Endodermal cell (in vitro differentiated cells): ENCODE data around the gene ADAMTS12. TPM values are rescaled to one million over a fixed set of nuclear protein-coding genes. Genes with fewer than 3 reads are reported as not detected.

Experiments
- DNase-seq: peaks from one replicate; pipeline ENCODE4 v3.0.0-alpha.2; 2017
- H3K27ac ChIP-seq: 2 replicates; pipeline ENCODE4 v1.5.1; 2013; ENCODE audit warnings: mild to moderate bottlenecking, low read depth, low read length, moderate library complexity
- H3K27me3 ChIP-seq: 2 replicates; pipeline ENCODE4 v1.6.1; 2013; ENCODE audit warnings: mild to moderate bottlenecking, low read length, moderate library complexity; ENCODE audit not compliant: insufficient read depth, control insufficient read depth, poor library complexity, severe bottlenecking
- H3K36me3 ChIP-seq: 2 replicates; pipeline ENCODE4 v1.7.0; 2013; ENCODE audit warnings: mild to moderate bottlenecking, low read length, moderate library complexity; ENCODE audit not compliant: control insufficient read depth, insufficient read depth
- H3K4me1 ChIP-seq: one replicate; pipeline ENCODE4 v1.7.0; 2013; ENCODE audit warnings: low read length; ENCODE audit not compliant: control insufficient read depth, insufficient read depth
- H3K4me3 ChIP-seq: 2 replicates; pipeline ENCODE4 v1.5.1; 2013; ENCODE audit warnings: mild to moderate bottlenecking, low read length, moderate library complexity
- H3K9ac ChIP-seq: 2 replicates; pipeline ENCODE4 v1.6.1; 2013; ENCODE audit warnings: mild to moderate bottlenecking, low read length, moderate library complexity; ENCODE audit not compliant: poor library complexity, severe bottlenecking; ENCODE audit errors: extremely low read depth
- H3K9me3 ChIP-seq: 2 replicates; pipeline ENCODE4 v1.6.1; 2013; ENCODE audit warnings: mild to moderate bottlenecking, low read length, moderate library complexity; ENCODE audit not compliant: control insufficient read depth
- H3K27ac Mint-ChIP-seq: 2 replicates; pipeline ENCODE4 v1.8.0; 2020; ENCODE audit warnings: mixed read lengths
- H3K27me3 Mint-ChIP-seq: 2 replicates; pipeline ENCODE4 v1.8.0; 2021; ENCODE audit warnings: mild to moderate bottlenecking, mixed read lengths; ENCODE audit not compliant: insufficient read depth
- H3K36me3 Mint-ChIP-seq: 2 replicates; pipeline ENCODE4 v1.8.0; 2020; ENCODE audit warnings: low read depth, mixed read lengths
- H3K4me1 Mint-ChIP-seq: 2 replicates; pipeline ENCODE4 v1.8.0; 2020; ENCODE audit warnings: mixed read lengths
- H3K4me3 Mint-ChIP-seq: 2 replicates; pipeline ENCODE4 v1.8.0; 2020; ENCODE audit warnings: mild to moderate bottlenecking, moderate library complexity, mixed read lengths
- H3K9me3 Mint-ChIP-seq: 2 replicates; pipeline ENCODE4 v1.8.0; 2020; ENCODE audit warnings: mild to moderate bottlenecking, mixed read lengths
- CTCF ChIP-seq: fragments of 200-600 bp; sonication (generic); conservative IDR thresholded peaks from 2 replicates; pipeline ENCODE4 v1.5.0; 2021; ENCODE audit warnings: antibody characterized with exemption, mild to moderate bottlenecking
- WGBS, 2 experiments: methylation state at CpG; one replicate each; pipeline versions ENCODE4 v1.1.5 to v1.1.7; 2013; ENCODE audit warnings: missing lambda C conversion rate in 2 of 2, mixed read lengths in 1 of 2; ENCODE audit not compliant: insufficient coverage in 1 of 2, insufficient read length in 1 of 2; 5-methylcytosine and 5-hydroxymethylcytosine counted together
- total RNA-seq, 2 donors: library from RNA; stranded (reverse); fragmentation: NEBNext Ultra II Directional in 1 of 2; extraction: Animal tissue kit (Norgen Biotek cat#: 25700) in 1 of 2; gene quantifications; 2 replicates in 1 of 2; 3 replicates in 1 of 2; pipeline ENCODE4 v1.2.1, GENCODE V29; 2021

Gene ADAMTS12
- total RNA-seq, 2 donors from 2014 or later, result 80.2 to 123 TPM

GRCh38 chr5:33928283-33928682, 36.5 kb upstream of the ADAMTS12 start:
- Histone ChIP-seq H3K27ac (no peak overlapping the region), H3K4me1 (peaks cover 19% of the 10 kb centered on the region), H3K36me3 (no peaks in the 10 kb centered on the region), H3K4me3 (no peak overlapping the region), H3K9ac (no peak overlapping the region), H3K27me3 (no peaks in the 10 kb centered on the region), H3K9me3 (peaks cover 4% of the 10 kb centered on the region)
- no peak for DNase-seq
- peaks cover 50% of the 10 kb centered on the region for H3K4me1 Mint-ChIP-seq
- no peaks in the 10 kb centered on the region for H3K36me3 Mint-ChIP-seq
- no peak for TF ChIP-seq CTCF
- peaks cover 2% of the 10 kb centered on the region for H3K9me3 Mint-ChIP-seq
- H3K4me3 Mint-ChIP-seq, result no peak overlapping the region
- no peaks in the 10 kb centered on the region for H3K27me3 Mint-ChIP-seq
- H3K27ac Mint-ChIP-seq, result peak overlapping the region; percentile 26
- 80 to 93% methylated on average over 1 to 2 of the region's 2 CpGs for WGBS, 2 experiments

DNA sequence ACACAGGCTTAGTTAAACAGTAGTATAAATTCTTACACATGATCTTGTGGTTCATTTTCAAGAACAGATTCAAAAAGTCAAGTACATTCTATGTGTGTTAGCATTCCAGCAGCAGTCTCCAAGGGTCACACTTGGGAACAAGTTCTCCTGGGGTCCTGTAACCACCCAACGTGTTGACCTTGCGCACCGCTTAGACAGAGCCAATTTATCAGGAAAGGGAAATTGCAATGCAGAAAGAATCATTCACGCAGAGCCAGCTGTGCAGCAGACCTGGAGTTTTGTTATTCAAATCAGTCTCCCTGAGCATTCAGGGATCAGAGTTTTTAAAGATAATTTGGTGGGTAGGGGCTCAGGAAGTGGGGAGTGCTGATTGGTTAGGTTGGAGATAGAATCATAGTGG, 35.9 kb upstream of the ADAMTS12 start:
- Mint-ChIP-seq H3K9me3 (peaks cover 2% of the 10 kb centered on the region), H3K27me3 (no peaks in the 10 kb centered on the region), H3K4me1 (peaks cover 50% of the 10 kb centered on the region), H3K4me3 (no peak overlapping the region), H3K36me3 (no peaks in the 10 kb centered on the region), H3K27ac (peak overlapping the region; percentile 13)
- peaks cover 4% of the 10 kb centered on the region for H3K9me3 ChIP-seq
- no peak for DNase-seq
- H3K9ac ChIP-seq, result no peak overlapping the region
- TF ChIP-seq CTCF, result no peak
- no peak overlapping the region for H3K27ac ChIP-seq
- no peak overlapping the region for H3K4me3 ChIP-seq
- H3K4me1 ChIP-seq, result peaks cover 19% of the 10 kb centered on the region
- 74 to 84% methylated on average over 4 of the region's 4 CpGs for WGBS, 2 experiments
- no peaks in the 10 kb centered on the region for H3K27me3 ChIP-seq
- no peaks in the 10 kb centered on the region for H3K36me3 ChIP-seq

DNA sequence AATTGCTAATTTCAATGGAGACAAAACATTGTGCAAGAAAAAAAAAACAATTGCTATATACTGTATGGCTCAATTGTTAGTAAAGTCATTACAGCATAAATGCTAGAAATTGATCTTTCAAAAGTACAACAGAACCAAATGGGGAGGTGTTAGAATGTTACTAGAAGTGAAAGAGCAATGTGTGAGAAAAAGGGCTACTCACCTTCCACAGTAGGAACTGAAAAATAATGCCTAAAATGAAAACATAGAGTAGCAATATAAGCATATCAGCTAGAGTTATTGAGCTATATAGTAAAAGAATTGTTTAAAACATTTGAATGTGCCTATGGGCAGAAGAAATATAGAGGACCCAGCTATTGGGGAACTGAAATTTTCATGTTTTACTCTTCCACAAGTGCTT, 33.5 kb upstream of the ADAMTS12 start:
- Histone ChIP-seq H3K4me3 (no peak overlapping the region), H3K27ac (no peak overlapping the region), H3K36me3 (no peaks in the 10 kb centered on the region), H3K9ac (no peak overlapping the region), H3K9me3 (peaks cover 4% of the 10 kb centered on the region), H3K27me3 (no peaks in the 10 kb centered on the region), H3K4me1 (peaks cover 13% of the 10 kb centered on the region)
- Mint-ChIP-seq H3K27ac (no peak overlapping the region), H3K9me3 (peaks cover 2% of the 10 kb centered on the region), H3K4me3 (no peak overlapping the region), H3K27me3 (no peaks in the 10 kb centered on the region), H3K4me1 (peaks cover 37% of the 10 kb centered on the region), H3K36me3 (no peaks in the 10 kb centered on the region)
- no peak for DNase-seq
- TF ChIP-seq CTCF, result no peak
